Esophagus squamous epithelium (tissue), 4 donors: ENCODE measurements around the gene FOXO3.

Source experiments
- POLR2A ChIP-seq, 4 donors: fragments of 450-650 bp; IDR thresholded peaks; one replicate each; pipeline ENCODE4 v1.6.1; 2017; ENCODE audit warnings: antibody characterized with exemption in 4 of 4, mild to moderate bottlenecking in 4 of 4, moderate library complexity in 3 of 4
- TF ChIP-seq, protein P1 (sequence below), 6 experiments: fragments of 450-650 bp in 4 of 6; fragments of 200-600 bp in 2 of 6; sonication (generic) in 2 of 6; IDR thresholded peaks; one replicate each; pipeline ENCODE4 v1.5.1; 2016 to 2019; ENCODE audit warnings: antibody characterized with exemption in 6 of 6, mild to moderate bottlenecking in 4 of 6, moderate library complexity in 4 of 6

DNA sequence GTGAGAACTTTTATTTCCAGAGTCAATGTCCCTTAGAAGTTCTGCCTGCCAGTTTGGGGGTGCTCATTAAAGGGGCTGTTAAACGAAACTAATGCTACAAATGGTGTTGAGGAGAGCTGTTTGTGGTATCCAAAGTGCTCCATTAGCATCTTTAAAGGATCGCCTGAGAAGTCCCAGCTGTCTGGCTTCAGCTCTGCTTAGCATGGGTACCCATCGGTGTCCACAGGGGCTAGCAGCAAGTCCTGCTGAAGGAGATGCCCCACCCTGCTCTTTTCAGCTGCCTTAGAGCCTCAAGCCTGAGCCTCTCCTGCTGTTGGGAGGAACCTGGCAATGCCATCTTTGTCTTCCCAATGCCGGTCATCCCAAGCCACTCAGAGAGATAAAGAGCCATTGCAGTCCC, 111.1 kb downstream of the FOXO3 start:
- TF ChIP-seq, protein P1, sequence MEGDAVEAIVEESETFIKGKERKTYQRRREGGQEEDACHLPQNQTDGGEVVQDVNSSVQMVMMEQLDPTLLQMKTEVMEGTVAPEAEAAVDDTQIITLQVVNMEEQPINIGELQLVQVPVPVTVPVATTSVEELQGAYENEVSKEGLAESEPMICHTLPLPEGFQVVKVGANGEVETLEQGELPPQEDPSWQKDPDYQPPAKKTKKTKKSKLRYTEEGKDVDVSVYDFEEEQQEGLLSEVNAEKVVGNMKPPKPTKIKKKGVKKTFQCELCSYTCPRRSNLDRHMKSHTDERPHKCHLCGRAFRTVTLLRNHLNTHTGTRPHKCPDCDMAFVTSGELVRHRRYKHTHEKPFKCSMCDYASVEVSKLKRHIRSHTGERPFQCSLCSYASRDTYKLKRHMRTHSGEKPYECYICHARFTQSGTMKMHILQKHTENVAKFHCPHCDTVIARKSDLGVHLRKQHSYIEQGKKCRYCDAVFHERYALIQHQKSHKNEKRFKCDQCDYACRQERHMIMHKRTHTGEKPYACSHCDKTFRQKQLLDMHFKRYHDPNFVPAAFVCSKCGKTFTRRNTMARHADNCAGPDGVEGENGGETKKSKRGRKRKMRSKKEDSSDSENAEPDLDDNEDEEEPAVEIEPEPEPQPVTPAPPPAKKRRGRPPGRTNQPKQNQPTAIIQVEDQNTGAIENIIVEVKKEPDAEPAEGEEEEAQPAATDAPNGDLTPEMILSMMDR (IDR thresholded peaks at IDR 0.05): no peak
- TF ChIP-seq POLR2A (IDR thresholded peaks at IDR 0.05): no peak
